ENCODE data around the gene TMEM185B. TPM values are rescaled to one million over a fixed set of nuclear protein-coding genes. Genes with fewer than 3 reads are reported as not detected.

Gene TMEM185B
- total and polyA plus RNA-seq, 4 donors = 1.8 to 8.5 (median 6.8) TPM

GRCh38 chr2:120222186-120223033 lies 790 bp downstream of the TMEM185B start:
- Histone ChIP-seq H3K27ac (ENCODE audit: low read depth in 1 of 2, low read length in 2 of 2) (peak overlapping the region; percentile 70 to 95), H3K4me3 (ENCODE audit: low read depth in 1 of 3, low read length in 3 of 3) (peak overlapping the region; percentile 51 to 81 (median 57)), H3K4me1 (ENCODE audit: control insufficient read depth in 4 of 4, insufficient read depth in 4 of 4, low read length in 3 of 4) (peaks cover 12 to 33% (median 21%) of the 10 kb centered on the region in 4 donors), H3K9me3 (ENCODE audit: control insufficient read depth in 4 of 4, low read length in 3 of 4) (no peaks in the 10 kb centered on the region), H3K36me3 (ENCODE audit: control insufficient read depth in 4 of 4, insufficient read depth in 3 of 4, low read depth in 1 of 4, low read length in 3 of 4) (peaks cover 0 to 3% (median 0%) of the 10 kb centered on the region in 4 donors), H3K9ac (ENCODE audit: low read depth in 1 of 2, low read length in 2 of 2) (no peak overlapping the region), H3K27me3 (ENCODE audit: control insufficient read depth in 4 of 4, insufficient read depth in 4 of 4, low read length in 3 of 4) (no peaks in the 10 kb centered on the region)
- DNase-seq (ENCODE audit: low spot score) = no peak
- TF ChIP-seq CTCF (IDR thresholded peaks at IDR 0.05; ENCODE audit: low read depth, low read length, missing input control) (no peak), NR2F2 (IDR thresholded peaks at IDR 0.05) (no peak), FOXA2 (IDR thresholded peaks at IDR 0.05) (no peak), ATF3 (IDR thresholded peaks at IDR 0.05) (no peak), REST (IDR thresholded peaks at IDR 0.05) (no peak), JUND (IDR thresholded peaks at IDR 0.05) (no peak), SP1 (IDR thresholded peaks at IDR 0.05) (no peak), EGR1 (IDR thresholded peaks at IDR 0.05; ENCODE audit: low read depth in 2 of 2) (no peak), ZBTB33 (IDR thresholded peaks at IDR 0.05) (no peak), HNF4G (IDR thresholded peaks at IDR 0.05) (no peak), YY1 (IDR thresholded peaks at IDR 0.05) (no peak), HNF4A (conservative IDR thresholded peaks at IDR 0.05) (no peak), MAX (IDR thresholded peaks at IDR 0.05) (no peak), FOXA1 (IDR thresholded peaks at IDR 0.05) (no peak), TAF1 (conservative IDR thresholded peaks at IDR 0.05) (no peak), RXRA (IDR thresholded peaks at IDR 0.05) (no peak)
- 81% methylated on average over 49 of the region's 49 CpGs for WGBS

All from liver (tissue), 9 donors.